GM23338 (cell line): ENCODE data around the gene ABCC9. TPM values are rescaled to one million over a fixed set of nuclear protein-coding genes. Genes with fewer than 3 reads are reported as not detected.

ENCODE experiments used
- ATAC-seq: fragments of 200-7000 bp; cut with Tn5 transposase; 3 replicates; pipeline ENCODE4 v1.9.1; 2020
- DNase-seq: peaks from one replicate; pipeline ENCODE4 v3.0.0-alpha.2; 2015; ENCODE audit warnings: low spot score
- H2AFZ ChIP-seq: fragments of 200-600 bp; sonication (generic); 2 replicates; pipeline ENCODE4 v1.8.0; 2016; ENCODE audit warnings: antibody characterized with exemption, mild to moderate bottlenecking, moderate library complexity
- H3F3A ChIP-seq: fragments of 200-600 bp; sonication (generic); replicated peaks from 2 replicates; pipeline ENCODE4 v1.8.0; 2017; ENCODE audit warnings: antibody characterized with exemption, mixed run types, low read depth
- H3K27ac ChIP-seq: fragments of 200-600 bp; sonication (generic); 2 replicates; pipeline ENCODE4 v1.6.1; 2016; ENCODE audit warnings: low read depth
- H3K27me3 ChIP-seq: fragments of 200-600 bp; sonication (generic); 2 replicates; pipeline ENCODE4 v1.8.0; 2016; ENCODE audit warnings: mild to moderate bottlenecking, mixed run types, moderate library complexity; ENCODE audit not compliant: insufficient read depth
- H3K36me3 ChIP-seq: fragments of 200-600 bp; sonication (generic); 2 replicates; pipeline ENCODE4 v1.8.0; 2016; ENCODE audit warnings: mild to moderate bottlenecking; ENCODE audit not compliant: insufficient read depth
- H3K4me1 ChIP-seq: fragments of 200-600 bp; sonication (generic); 2 replicates; pipeline ENCODE4 v1.8.0; 2016; ENCODE audit warnings: mild to moderate bottlenecking, moderate library complexity; ENCODE audit not compliant: insufficient read depth
- H3K4me2 ChIP-seq: fragments of 200-600 bp; sonication (generic); 2 replicates; pipeline ENCODE4 v1.7.1; 2017; ENCODE audit warnings: mixed run types
- H3K4me3 ChIP-seq: fragments of 200-600 bp; sonication (generic); 2 replicates; pipeline ENCODE4 v1.6.1; 2016; ENCODE audit warnings: mixed run types
- H3K79me2 ChIP-seq: fragments of 200-600 bp; sonication (generic); replicated peaks from 2 replicates; pipeline ENCODE4 v1.8.0; 2017; ENCODE audit warnings: mild to moderate bottlenecking; ENCODE audit not compliant: insufficient read depth
- H3K9me2 ChIP-seq: fragments of 200-600 bp; sonication (generic); 2 replicates; pipeline ENCODE4 v1.8.0; 2017; ENCODE audit not compliant: insufficient read depth
- H4K20me1 ChIP-seq: fragments of 200-600 bp; sonication (generic); replicated peaks from 2 replicates; pipeline ENCODE4 v1.8.0; 2017; ENCODE audit warnings: mild to moderate bottlenecking; ENCODE audit not compliant: insufficient read depth
- H3K27ac Mint-ChIP-seq: 2 replicates; pipeline ENCODE4 v1.8.0; 2020; ENCODE audit warnings: inconsistent platforms, mild to moderate bottlenecking, moderate library complexity, mixed read lengths
- H3K27me3 Mint-ChIP-seq: 3 replicates; pipeline ENCODE4 v1.8.0; 2022; ENCODE audit warnings: low read depth, mild to moderate bottlenecking, moderate library complexity, mixed read lengths, inconsistent platforms; ENCODE audit not compliant: insufficient read depth, poor library complexity
- H3K36me3 Mint-ChIP-seq: 3 replicates; pipeline ENCODE4 v1.8.0; 2021; ENCODE audit warnings: low read depth, mild to moderate bottlenecking, inconsistent platforms, moderate library complexity, mixed read lengths
- H3K4me1 Mint-ChIP-seq: 3 replicates; pipeline ENCODE4 v1.8.0; 2020; ENCODE audit warnings: mild to moderate bottlenecking, inconsistent platforms, mixed read lengths
- H3K4me3 Mint-ChIP-seq: 3 replicates; pipeline ENCODE4 v1.8.0; 2021; ENCODE audit warnings: moderate library complexity, mild to moderate bottlenecking, inconsistent platforms, mixed read lengths
- H3K9me3 Mint-ChIP-seq: 3 replicates; pipeline ENCODE4 v1.8.0; 2020; ENCODE audit warnings: moderate library complexity, mild to moderate bottlenecking, inconsistent platforms, mixed read lengths
- CREB1 ChIP-seq: fragments of 250-450 bp; sonication (Bioruptor Pico); IDR thresholded peaks from 2 replicates; pipeline ENCODE4 v1.5.0; 2020; ENCODE audit warnings: low read depth, mild to moderate bottlenecking, moderate library complexity
- CTCF ChIP-seq, 2 experiments: fragments of 200-600 bp in 1 of 2; sonication (generic) in 1 of 2; conservative IDR thresholded peaks; 2 replicates each; pipeline versions ENCODE4 v1.5.1 to v1.6.1; 2016 to 2017; ENCODE audit warnings: antibody characterized with exemption in 2 of 2, low read depth in 2 of 2, mild to moderate bottlenecking in 2 of 2, moderate library complexity in 1 of 2
- JUNB ChIP-seq: IDR thresholded peaks from one replicate; pipeline ENCODE4 v1.6.1; 2016; ENCODE audit warnings: antibody characterized with exemption; ENCODE audit not compliant: unreplicated experiment
- NANOG ChIP-seq: IDR thresholded peaks from 2 replicates; pipeline ENCODE4 v1.6.1; 2016; ENCODE audit warnings: antibody characterized with exemption, borderline replicate concordance
- ZNF462 ChIP-seq: fragments of 250-450 bp; sonication (Bioruptor Pico); IDR thresholded peaks from 2 replicates; pipeline ENCODE4 v1.5.0; 2020; ENCODE audit warnings: mild to moderate bottlenecking, moderate library complexity
- polyA plus RNA-seq: library from polyadenylated mRNA; unstranded; fragments of >200 nt; fragmentation: Nextera tagmentation; extraction: Ambion mirVana; gene quantifications from 2 replicates; pipeline ENCODE4 v1.2.1, GENCODE V29; 2016
- total RNA-seq: library from RNA; depleted of rRNA; stranded (reverse); fragments of >200 nt; shearing (Covaris generic); gene quantifications from 2 replicates; pipeline ENCODE4 v1.2.3, GENCODE V29; 2014

ABCC9 gene
- total and polyA plus RNA-seq, 2 experiments from 2014 or later, result not detected

- Mint-ChIP-seq H3K36me3 (no peaks in the 10 kb centered on the region), H3K27me3 (no peaks in the 10 kb centered on the region), H3K4me1 (no peaks in the 10 kb centered on the region), H3K9me3 (no peaks in the 10 kb centered on the region), H3K4me3 (no peak overlapping the region), H3K27ac (no peak overlapping the region)
- no peaks in the 10 kb centered on the region for H3K36me3 ChIP-seq
- H4K20me1 ChIP-seq, result no peaks in the 10 kb centered on the region
- no peak overlapping the region for H3K27ac ChIP-seq
- no peak for TF ChIP-seq JUNB
- H3K79me2 ChIP-seq, result no peaks in the 10 kb centered on the region
- H2AFZ ChIP-seq, result peak overlapping the region; percentile 35; the same call in 1 of the 2 replicates
- ATAC-seq, result no peak
- H3K4me2 ChIP-seq, result no peak overlapping the region
- H3K27me3 ChIP-seq, result no peaks in the 10 kb centered on the region
- no peak for DNase-seq
- H3K4me3 ChIP-seq, result no peak overlapping the region
- H3K9me2 ChIP-seq, result no peaks in the 10 kb centered on the region
- no peaks in the 10 kb centered on the region for H3F3A ChIP-seq
- no peaks in the 10 kb centered on the region for H3K4me1 ChIP-seq
Observed at GRCh38 chr12:21881965-21882364, 59.3 kb downstream of the ABCC9 start.

DNA sequence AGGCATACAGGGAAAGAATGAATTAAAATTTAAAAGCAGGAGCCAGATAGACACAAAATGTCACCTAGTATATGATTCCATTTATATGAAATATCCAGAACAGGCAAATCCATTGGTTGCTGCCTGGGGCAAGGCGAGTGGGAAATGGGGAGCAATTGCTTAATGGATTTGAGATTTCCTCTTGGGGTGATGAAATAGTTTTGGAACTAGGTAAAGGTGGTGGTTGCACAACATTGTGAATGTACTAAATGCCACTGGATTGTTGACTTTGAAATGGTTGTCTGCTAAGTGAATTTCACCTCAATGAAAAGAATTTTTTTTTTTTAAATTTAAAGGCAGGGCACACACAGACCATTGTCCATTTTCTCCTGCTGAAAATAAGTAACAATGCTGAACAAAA lies 61.9 kb downstream of the ABCC9 start:
- no peaks in the 10 kb centered on the region for H3K79me2 ChIP-seq
- H4K20me1 ChIP-seq, result no peaks in the 10 kb centered on the region
- Mint-ChIP-seq H3K4me3 (no peak overlapping the region), H3K9me3 (no peaks in the 10 kb centered on the region), H3K27me3 (no peaks in the 10 kb centered on the region), H3K36me3 (no peaks in the 10 kb centered on the region), H3K4me1 (no peaks in the 10 kb centered on the region), H3K27ac (no peak overlapping the region)
- no peaks in the 10 kb centered on the region for H3K4me1 ChIP-seq
- no peak overlapping the region for H3K27ac ChIP-seq
- H3F3A ChIP-seq, result no peaks in the 10 kb centered on the region
- H3K4me3 ChIP-seq, result no peak overlapping the region
- TF ChIP-seq NANOG (no peak), CREB1 (CRISPR knock-in tag) (no peak), CTCF (conservative IDR thresholded peaks at IDR 0.05; ENCODE audit: low read depth in 2 of 2) (no peak), ZNF462 (CRISPR knock-in tag) (no peak)
- DNase-seq, result no peak
- H3K9me2 ChIP-seq, result no peaks in the 10 kb centered on the region
- no peaks in the 10 kb centered on the region for H3K36me3 ChIP-seq
- H3K27me3 ChIP-seq, result no peaks in the 10 kb centered on the region
- no peak overlapping the region for H2AFZ ChIP-seq
- ATAC-seq, result no peak
- no peak overlapping the region for H3K4me2 ChIP-seq
